CD4-positive, alpha-beta T cell treated with Interleukin-6 for 4 hours (primary cell): Measurements from ENCODE around the gene ABLIM3.

Experiments
- DNase-seq: peaks from one replicate; pipeline ENCODE4 v3.0.0-alpha.2; 2020; ENCODE audit warnings: mixed read lengths

The ABLIM3 gene

DNA sequence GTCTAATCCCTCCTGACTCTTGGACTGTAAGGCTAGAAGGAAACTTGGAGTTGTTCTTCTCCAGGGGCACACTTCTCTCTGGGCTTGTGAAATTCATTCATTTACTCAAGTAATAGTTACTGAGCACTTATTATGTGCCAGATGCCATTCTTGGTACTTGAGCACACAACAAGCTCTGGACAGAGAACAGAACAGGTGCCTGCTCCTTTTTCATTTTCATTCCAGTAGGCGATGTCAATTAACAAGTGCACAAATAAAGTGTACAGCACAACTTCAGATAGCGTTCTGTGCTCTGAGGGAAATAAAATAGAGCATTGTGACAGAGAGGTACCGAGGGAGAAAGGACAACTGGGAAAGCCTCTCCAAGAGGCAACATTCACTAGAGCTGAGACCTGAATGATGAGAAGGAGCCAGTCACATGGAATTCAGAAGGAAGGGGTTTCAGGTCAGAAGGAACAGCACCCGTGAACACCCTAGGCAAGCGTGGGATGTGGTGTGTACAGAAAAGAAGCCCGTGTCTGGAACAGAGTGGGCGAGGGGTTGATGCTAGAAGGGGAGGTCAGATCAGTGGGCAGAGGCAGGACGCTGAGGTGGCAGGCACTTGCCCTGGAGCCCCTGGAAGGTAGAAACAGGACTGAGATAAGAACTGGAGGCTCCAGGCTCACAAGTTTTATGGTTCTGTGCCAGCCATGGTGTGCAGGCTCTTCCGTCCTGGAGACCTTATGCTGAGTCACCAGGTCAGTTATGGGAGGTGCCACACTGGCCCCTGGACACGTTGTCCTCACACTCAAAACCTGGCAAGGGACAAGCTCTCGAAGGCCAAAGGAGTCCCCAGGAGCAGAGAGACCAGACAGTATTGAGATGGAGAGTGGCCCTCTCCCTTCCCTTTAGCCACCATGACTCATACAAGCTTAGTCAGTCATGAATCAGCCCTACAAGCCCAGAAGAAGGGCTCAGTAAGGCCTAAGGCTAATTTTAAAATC lies 7.2 kb upstream of the ABLIM3 start:
- no peak for DNase-seq

DNA sequence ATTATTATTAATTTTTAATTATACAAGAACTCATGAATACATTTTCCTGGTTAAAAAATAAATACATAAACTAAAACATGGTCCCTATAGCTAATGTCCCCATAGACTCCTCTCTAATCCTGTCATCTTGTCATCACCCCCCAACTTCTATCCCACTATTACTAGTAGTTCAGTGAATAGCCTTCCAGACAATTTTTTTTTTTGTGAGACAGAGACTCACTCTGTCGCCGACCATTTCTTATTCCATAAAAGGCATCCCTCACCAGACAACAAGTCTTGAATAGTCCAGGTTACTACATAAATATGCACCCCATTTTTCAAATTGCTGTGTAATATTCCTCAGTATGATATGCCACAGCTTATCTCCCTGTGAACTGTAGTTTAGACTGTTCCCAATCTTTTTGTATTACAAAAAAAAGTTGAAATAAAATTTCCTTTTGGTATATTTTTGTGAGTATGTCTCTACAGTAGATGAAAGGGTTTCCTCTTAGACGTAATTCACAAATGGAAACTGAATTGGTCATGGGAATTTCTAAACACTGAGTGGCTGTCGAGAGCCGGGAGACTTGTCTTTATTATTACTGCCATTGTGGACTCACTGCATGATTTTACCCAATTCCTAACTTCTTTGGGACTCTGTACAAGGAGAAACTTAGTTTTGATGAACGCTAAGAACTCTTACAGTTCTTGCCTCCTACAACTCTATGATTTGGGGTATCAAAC lies 6.4 kb upstream of the ABLIM3 start:
- DNase-seq = no peak

DNA sequence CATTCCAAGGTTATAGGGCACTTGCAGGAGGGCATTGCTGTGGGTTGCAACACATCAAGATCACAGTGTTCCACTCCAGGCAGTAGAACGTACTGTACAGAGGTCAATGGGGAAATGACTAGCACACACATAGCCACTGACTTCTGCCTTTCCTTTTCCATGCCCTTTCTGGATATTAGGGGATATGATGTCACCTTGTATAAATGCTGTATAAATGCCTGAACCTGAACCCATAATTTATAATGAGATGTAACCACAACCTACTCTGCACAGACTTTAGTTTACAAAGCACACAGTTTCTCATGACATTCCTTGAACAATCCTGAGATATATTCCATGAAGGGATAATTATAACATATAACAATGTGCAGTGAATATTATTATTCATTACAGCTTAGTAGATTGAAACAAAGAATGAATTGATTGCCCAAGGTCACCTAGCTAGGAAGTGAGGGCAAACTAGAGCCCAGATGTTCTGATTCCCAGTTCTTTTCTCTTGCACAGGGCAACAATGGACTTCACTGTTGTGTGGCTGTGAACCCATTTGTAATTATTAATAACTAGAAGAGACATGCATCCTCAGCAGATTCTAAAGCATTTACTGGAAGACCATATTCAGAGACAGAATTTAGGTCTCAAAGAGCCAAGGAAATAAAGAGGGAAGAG lies 5.6 kb upstream of the ABLIM3 start:
- DNase-seq = no peak

DNA sequence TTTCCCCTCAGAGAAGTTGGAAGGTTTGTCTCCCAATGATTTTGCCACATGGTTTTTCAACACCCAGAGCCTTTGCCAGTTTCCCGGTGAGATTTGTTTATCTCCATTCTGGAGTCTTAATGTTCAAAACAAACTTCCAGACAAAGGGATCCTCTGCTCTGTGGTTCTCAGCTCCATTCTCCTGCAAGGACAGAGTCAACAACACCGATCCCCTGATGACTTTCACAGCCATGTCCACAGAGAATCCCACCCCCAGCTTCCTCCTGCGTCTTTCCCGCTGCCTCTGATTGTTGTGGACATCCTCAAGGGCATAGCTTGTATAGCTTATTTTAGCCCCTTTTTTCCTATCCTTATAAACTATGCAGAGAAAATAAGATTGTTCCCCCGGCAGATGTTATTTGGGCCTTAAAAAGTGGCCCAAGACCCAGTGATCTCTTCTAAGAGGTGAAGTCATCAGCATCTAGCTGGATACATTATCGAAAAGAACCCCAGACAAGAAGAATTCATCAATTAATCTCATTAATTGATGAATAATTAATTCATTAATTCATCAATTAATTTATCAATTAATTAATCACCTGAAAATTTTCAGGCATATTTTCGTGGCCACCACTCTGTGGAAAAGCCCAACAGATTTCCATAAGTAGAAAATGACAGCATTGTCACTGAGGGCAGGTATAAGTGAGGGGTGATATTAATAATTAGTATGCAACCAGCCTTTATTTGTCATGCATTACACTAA lies 2.9 kb upstream of the ABLIM3 start:
- DNase-seq = no peak

DNA sequence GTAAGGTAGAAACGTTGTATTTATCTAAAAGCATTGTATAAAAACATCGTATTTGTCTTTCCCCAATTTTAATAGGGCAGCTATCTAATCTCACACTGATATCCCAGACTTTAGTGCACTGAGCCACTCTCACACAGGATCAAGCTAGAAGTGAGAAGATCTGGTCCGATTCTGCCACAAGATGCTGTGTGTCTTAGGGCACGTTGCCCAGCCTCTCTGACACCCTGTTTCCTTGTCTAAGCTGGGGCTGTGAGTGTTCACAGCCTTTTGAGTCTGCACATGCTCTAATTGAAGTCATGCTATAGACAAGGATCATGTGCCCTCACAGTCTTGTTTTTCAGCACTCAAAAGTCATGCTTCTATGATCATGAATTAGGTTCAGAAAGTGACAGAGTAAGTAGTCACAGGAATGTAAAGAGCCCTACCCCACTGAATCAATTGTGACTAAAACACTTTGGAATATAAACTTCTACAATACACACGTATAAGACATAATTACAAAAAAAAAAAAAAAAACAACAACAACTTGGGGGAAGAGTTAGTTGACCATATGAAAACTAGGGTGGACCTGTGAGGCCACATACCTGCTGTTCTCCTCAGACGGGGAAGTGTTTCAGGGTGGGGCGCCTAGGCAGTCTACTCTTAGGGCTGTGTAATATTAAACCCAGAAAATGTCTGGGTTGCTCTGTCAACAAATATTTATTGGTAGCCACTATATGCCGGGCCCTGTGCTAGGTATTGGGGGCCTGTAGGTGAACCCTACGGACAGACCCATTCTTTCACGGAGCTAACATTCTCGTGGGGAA lies 893 bp upstream of the ABLIM3 start:
- no peak for DNase-seq

GRCh38 chr5:149141957-149142851 lies 911 bp downstream of the ABLIM3 start:
- no peak for DNase-seq

DNA sequence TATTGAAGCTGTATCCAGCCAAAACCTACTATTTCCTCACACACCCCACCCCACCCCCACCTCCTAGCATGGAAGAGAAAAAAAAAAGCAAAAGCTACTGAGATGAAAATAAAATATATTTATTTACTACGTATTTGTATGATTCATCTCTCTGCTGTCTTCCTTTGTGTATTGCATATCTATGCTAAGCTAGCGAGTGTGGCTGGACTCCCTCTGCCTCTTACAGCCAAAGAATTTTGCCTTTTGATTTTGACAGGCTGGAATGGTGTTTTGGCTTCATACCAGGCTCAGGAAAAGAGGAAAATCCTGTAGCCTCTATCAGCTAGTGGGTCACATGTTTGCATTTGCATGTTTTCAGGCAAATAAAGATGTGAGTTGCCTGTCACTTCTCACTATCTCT lies 2.2 kb downstream of the ABLIM3 start:
- no peak for DNase-seq

GRCh38 chr5:149144637-149145036 lies 3.3 kb downstream of the ABLIM3 start:
- DNase-seq = no peak

DNA sequence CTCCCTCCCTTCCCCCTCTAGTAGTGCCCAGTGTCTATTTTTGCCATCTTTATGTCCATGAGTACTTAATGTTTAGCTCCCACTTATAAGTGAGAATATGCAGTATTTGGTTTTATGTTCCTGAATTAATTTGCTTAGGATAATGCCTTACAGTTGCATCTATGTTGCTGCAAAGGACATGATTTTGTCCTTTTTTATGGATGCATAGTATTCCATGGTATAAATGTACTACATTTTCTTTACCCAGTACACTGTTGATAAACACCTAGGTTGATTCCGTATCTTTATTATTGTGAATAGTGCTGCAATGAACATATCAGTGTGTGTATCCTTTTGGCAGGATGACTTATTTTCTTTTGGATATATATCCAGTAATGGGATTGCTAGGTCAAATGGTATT lies 3.8 kb downstream of the ABLIM3 start:
- no peak for DNase-seq

DNA sequence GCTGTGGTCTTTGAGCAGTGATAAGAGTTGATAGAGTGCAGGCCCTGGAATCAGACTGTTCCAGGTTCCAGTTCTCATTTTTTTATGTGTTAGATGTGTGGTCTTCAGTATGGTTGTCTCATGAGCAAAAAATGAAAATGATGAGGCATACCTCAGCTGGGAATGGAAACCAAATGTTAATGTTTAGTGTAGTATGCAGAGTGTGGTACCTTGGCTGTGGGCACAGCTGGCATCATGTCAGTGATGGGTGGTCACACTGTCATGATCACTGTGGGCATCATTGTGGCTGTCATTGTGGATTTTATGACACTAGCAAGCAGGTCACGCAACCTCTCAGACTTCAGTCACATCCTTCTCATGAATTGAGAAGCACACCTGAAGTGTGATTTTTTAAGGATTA lies 6.4 kb downstream of the ABLIM3 start:
- DNase-seq = no peak

DNA sequence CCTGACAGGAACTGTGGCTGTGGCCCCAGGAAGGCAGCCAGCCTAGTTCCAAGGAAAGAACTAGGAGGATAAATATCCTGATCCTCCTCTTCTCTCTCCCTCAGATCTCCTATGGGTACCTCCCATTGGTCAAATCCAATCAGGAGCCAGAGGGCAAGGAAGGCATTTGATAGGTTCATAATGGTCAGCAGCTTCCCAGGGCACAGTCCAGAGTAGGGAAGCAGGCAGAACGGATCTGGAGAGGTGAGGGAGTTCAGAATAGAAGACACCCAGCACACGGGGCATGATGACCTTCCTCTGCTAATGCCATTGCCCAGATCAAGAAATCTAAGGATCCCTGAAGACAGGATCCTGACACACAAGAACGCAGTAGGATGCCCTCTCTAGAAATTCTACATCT lies 8.6 kb downstream of the ABLIM3 start:
- DNase-seq = no peak

- DNase-seq = no peak
Observed at GRCh38 chr5:149150457-149150856, 9.2 kb downstream of the ABLIM3 start.

- DNase-seq = no peak
Observed at GRCh38 chr5:149151717-149152116, 10.4 kb downstream of the ABLIM3 start.

DNA sequence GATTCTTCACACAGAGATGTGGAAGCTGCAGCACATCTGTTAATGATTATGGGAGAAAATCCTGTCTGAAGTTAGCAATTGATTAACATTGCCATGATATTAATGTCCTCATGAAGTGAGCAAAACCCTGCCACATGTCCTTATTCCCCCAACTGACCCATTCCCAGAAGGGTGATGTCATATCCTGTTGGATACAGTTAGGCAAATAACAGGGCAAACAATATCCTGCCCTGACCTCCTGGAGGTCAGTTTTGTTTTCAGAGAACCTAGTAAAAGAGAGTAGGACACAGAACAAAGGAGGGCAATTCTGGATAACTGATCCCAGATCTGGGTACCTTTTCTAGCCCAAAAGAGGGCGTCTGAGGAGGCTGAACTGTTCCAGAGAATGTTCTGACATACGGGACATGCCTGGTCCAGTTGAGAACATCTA lies 11.0 kb downstream of the ABLIM3 start:
- no peak for DNase-seq

- DNase-seq = no peak
Observed at GRCh38 chr5:149153193-149153750, 12.0 kb downstream of the ABLIM3 start.

DNA sequence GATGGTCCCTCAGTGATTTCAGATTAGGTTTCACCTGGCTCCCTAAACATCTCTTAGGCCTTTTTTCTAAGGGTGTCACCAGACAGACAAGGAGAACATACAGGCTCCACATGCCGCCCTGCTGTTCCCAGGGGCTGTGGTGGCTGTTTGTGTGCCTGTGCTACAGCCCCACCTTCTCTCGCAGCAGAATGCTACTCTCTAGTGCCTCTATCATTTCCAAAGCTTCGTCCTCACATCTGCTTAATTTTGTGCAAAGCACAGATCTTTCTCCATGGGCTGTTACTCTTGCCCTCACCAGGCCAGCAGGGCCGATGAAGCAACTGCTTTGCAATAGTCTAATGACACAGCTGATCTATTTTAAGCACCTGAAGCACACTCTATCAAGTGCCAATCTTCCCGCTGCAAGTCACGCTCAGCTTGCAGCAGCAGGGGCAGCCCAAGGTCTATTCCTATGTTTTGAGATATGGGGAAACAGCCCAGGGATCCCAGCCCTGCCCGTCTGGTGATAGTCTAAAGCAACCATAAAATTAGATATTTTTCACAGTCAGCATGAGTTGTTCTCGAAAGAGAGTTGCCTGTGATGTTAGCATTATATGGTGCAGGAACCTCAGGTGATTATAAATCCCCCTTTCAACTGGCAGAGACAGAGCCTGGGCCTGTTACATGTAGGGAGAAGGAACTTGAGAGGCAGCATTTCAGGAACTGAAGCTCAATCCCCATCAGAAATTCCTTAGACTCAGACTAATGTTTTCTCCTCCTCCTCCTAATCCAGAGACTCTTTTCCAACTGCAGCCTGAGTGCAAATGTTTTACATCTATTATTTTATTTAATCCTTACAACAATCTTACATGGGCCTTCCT lies 12.7 kb downstream of the ABLIM3 start:
- no peak for DNase-seq

GRCh38 chr5:149154650-149155049 lies 13.4 kb downstream of the ABLIM3 start:
- no peak for DNase-seq

DNA sequence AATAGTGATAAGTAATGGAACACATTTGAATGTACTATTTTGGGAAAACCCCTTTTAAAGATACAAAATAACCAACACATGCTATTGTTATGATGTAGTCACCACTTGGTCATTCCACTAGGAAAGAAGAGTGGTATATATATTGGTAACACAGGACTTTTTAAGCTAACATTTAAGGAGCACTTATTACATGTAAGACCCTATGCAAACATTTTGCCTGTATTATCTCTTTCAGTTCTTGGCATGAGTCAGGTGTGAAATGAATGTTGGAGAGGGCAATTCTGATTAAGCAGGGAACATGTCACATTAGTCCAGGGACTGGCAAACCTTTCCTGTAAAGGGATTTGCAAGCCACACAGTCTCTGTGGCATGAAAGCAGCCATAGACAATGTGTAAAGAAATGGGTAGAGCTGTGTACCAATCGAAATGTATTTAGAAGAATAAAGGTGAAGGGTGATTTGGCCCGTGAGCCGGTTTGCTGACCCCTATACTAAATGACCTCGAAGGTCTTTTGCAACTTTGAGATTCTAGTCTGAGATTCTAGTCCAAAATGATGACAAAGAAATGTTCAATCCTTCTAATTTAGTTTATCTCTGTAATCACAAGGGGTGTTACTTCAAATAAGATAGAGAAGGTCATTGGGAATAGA lies 15.3 kb downstream of the ABLIM3 start:
- DNase-seq = no peak

DNA sequence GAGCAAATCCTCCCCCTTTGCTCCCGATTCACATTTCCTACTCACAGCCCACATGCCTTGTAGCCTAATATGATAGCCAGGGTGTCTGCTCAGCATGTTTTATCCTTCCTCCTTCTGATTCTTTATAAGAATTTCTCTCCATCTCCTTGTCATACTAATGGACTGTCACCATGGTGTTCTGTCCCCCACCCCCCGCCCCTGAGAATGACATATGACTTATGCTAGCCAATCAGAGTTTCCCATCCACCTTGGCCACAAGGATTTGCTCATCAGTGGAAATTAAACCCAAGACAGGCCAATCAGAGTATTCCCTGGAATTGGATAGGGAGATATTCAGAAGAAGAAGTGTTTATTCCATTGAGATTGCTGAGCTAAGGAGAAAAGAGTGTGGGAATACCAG lies 16.0 kb downstream of the ABLIM3 start:
- no peak for DNase-seq
